LNCaP clone FGC (cell line): Measurements from ENCODE around the gene LAMC1.

Experiments
- DNase-seq: peaks from one replicate; pipeline ENCODE4 v3.0.0-alpha.2; 2011; ENCODE audit warnings: low read depth
- H3K4me3 ChIP-seq: 2 replicates; pipeline ENCODE4 v1.5.1; 2011; ENCODE audit warnings: mild to moderate bottlenecking, low read depth, low read length, control low read depth
- CTCF ChIP-seq: IDR thresholded peaks from 2 replicates; pipeline ENCODE4 v1.5.1; 2012; ENCODE audit warnings: mild to moderate bottlenecking; ENCODE audit not compliant: control insufficient read depth, insufficient read depth; ENCODE audit errors: extremely low read depth

LAMC1 gene

GRCh38 chr1:183103147-183103546 is 79.9 kb downstream of the LAMC1 start:
- no peak for DNase-seq
- H3K4me3 ChIP-seq: no peak overlapping the region
- TF ChIP-seq CTCF: no peak

- no peak for TF ChIP-seq CTCF
- DNase-seq: no peak
- no peak overlapping the region for H3K4me3 ChIP-seq
Observed at GRCh38 chr1:183103577-183103976, 80.4 kb downstream of the LAMC1 start.

- DNase-seq: no peak
- H3K4me3 ChIP-seq: no peak overlapping the region
- TF ChIP-seq CTCF: no peak
Observed at GRCh38 chr1:183105449-183105848, 82.2 kb downstream of the LAMC1 start.

- TF ChIP-seq CTCF: no peak
- DNase-seq: no peak
- H3K4me3 ChIP-seq: no peak overlapping the region
Observed at GRCh38 chr1:183106166-183106565, 82.9 kb downstream of the LAMC1 start.

GRCh38 chr1:183106746-183107145 is 83.5 kb downstream of the LAMC1 start:
- no peak for TF ChIP-seq CTCF
- no peak for DNase-seq
- H3K4me3 ChIP-seq: no peak overlapping the region

- no peak for TF ChIP-seq CTCF
- H3K4me3 ChIP-seq: no peak overlapping the region
- DNase-seq: no peak
Observed at GRCh38 chr1:183110326-183110880, 87.2 kb downstream of the LAMC1 start.

- no peak overlapping the region for H3K4me3 ChIP-seq
- no peak for DNase-seq
- no peak for TF ChIP-seq CTCF
Observed at GRCh38 chr1:183114441-183114840, 91.2 kb downstream of the LAMC1 start.
